Upper lobe of left lung (tissue), 4 donors: Measurements from ENCODE around the gene TNFAIP6.

Experiments
- CTCF ChIP-seq, 6 experiments: fragments of 450-650 bp in 4 of 6; fragments of 200-600 bp in 2 of 6; sonication (generic) in 2 of 6; IDR thresholded peaks; one replicate each; pipeline ENCODE4 v1.5.1; 2016 to 2019; ENCODE audit warnings: antibody characterized with exemption in 6 of 6
- POLR2A ChIP-seq, 4 donors: fragments of 450-650 bp; IDR thresholded peaks; one replicate each; pipeline ENCODE4 v1.5.1; 2016 to 2017; ENCODE audit warnings: antibody characterized with exemption in 4 of 4, mild to moderate bottlenecking in 2 of 4
- POLR2AphosphoS5 ChIP-seq, 2 donors: sonication (generic); formaldehyde crosslinking; IDR thresholded peaks; one replicate each; pipeline ENCODE4 v1.5.1; 2017; ENCODE audit warnings: antibody characterized with exemption in 2 of 2

GRCh38 chr2:151329998-151330397 is 27.4 kb upstream of the TNFAIP6 start:
- TF ChIP-seq CTCF (IDR thresholded peaks at IDR 0.05): no peak
- TF ChIP-seq POLR2AphosphoS5 (IDR thresholded peaks at IDR 0.05): no peak
- no peak for TF ChIP-seq POLR2A (IDR thresholded peaks at IDR 0.05)
